WTC11 (cell line): ENCODE data around the gene OLFML2B.

Source experiments
- ATF1 ChIP-seq: sonication (generic); formaldehyde crosslinking; IDR thresholded peaks from 2 replicates; pipeline ENCODE4 v1.8.1; 2023; ENCODE audit warnings: mild to moderate bottlenecking, moderate library complexity, missing genetic modification reagents
- ATF6 ChIP-seq: sonication (generic); formaldehyde crosslinking; IDR thresholded peaks from 2 replicates; pipeline ENCODE4 v1.8.1; 2023; ENCODE audit warnings: mild to moderate bottlenecking, missing genetic modification reagents
- CTCF ChIP-seq: fragments of 200-600 bp; IDR thresholded peaks from 2 replicates; pipeline ENCODE4 v1.8.0; 2022; ENCODE audit warnings: antibody characterized with exemption
- GABPB1 ChIP-seq: sonication (generic); formaldehyde crosslinking; IDR thresholded peaks from 2 replicates; pipeline ENCODE4 v1.8.1; 2023; ENCODE audit warnings: mild to moderate bottlenecking, missing genetic modification reagents
- IRF2 ChIP-seq: sonication (generic); formaldehyde crosslinking; IDR thresholded peaks from 2 replicates; pipeline ENCODE4 v1.8.0; 2022; ENCODE audit warnings: low read depth, missing genetic modification reagents, borderline replicate concordance
- JUN ChIP-seq: sonication (generic); formaldehyde crosslinking; IDR thresholded peaks from 2 replicates; pipeline ENCODE4 v1.8.0; 2023; ENCODE audit warnings: mild to moderate bottlenecking, missing genetic modification reagents
- MAX ChIP-seq: sonication (generic); formaldehyde crosslinking; IDR thresholded peaks from 2 replicates; pipeline ENCODE4 v1.8.0; 2022; ENCODE audit warnings: mild to moderate bottlenecking, missing genetic modification reagents
- MLX ChIP-seq: sonication (generic); formaldehyde crosslinking; IDR thresholded peaks from 2 replicates; pipeline ENCODE4 v1.8.1; 2023; ENCODE audit warnings: mild to moderate bottlenecking, missing genetic modification reagents, moderate library complexity
- NFYB ChIP-seq: sonication (generic); formaldehyde crosslinking; conservative IDR thresholded peaks from 2 replicates; pipeline ENCODE4 v1.8.0; 2022; ENCODE audit warnings: low read depth, missing genetic modification reagents
- NR1H2 ChIP-seq: sonication (generic); formaldehyde crosslinking; IDR thresholded peaks from 2 replicates; pipeline ENCODE4 v1.9.0; 2021; ENCODE audit warnings: mild to moderate bottlenecking, moderate library complexity, missing genetic modification reagents
- SP1 ChIP-seq: sonication (generic); formaldehyde crosslinking; conservative IDR thresholded peaks from 2 replicates; pipeline ENCODE4 v1.8.1; 2022; ENCODE audit warnings: missing genetic modification reagents
- TEAD1 ChIP-seq: sonication (generic); formaldehyde crosslinking; IDR thresholded peaks from 2 replicates; pipeline ENCODE4 v1.8.0; 2022; ENCODE audit warnings: mild to moderate bottlenecking, missing genetic modification reagents
- USF1 ChIP-seq: sonication (generic); formaldehyde crosslinking; IDR thresholded peaks from 2 replicates; pipeline ENCODE4 v1.8.0; 2022; ENCODE audit warnings: mild to moderate bottlenecking, missing genetic modification reagents

GRCh38 chr1:161949548-161949947, 74.1 kb downstream of the OLFML2B start:
- TF ChIP-seq CTCF (no peak), GABPB1 (CRISPR knock-in tag) (no peak), IRF2 (CRISPR knock-in tag) (no peak), MAX (CRISPR knock-in tag) (no peak), MLX (no peak), USF1 (CRISPR knock-in tag) (no peak), TEAD1 (CRISPR knock-in tag) (no peak), ATF6 (CRISPR knock-in tag) (no peak), NR1H2 (CRISPR knock-in tag) (no peak), JUN (CRISPR knock-in tag) (no peak), SP1 (CRISPR knock-in tag) (no peak), ATF1 (no peak), NFYB (no peak)
